A673 (cell line): Measurements from ENCODE around the gene CPXM1.

Source experiments
- EZH2 ChIP-seq: fragments of 200-600 bp; sonication (generic); IDR thresholded peaks from 2 replicates; pipeline ENCODE4 v1.6.1; 2017; ENCODE audit warnings: borderline replicate concordance, low read depth, mild to moderate bottlenecking, mixed read lengths, antibody characterized with exemption, low read length; ENCODE audit not compliant: poor library complexity, severe bottlenecking
- TF ChIP-seq, protein P1 (sequence below): fragments of 300-800, 200-600 bp; sonication (generic); conservative IDR thresholded peaks from 2 replicates; pipeline ENCODE4 v1.5.1; 2017; ENCODE audit warnings: low read depth, mild to moderate bottlenecking, antibody characterized with exemption, low read length, moderate library complexity, mixed read lengths

GRCh38 chr20:2747676-2748235 is 52.7 kb downstream of the CPXM1 start:
- TF ChIP-seq, protein P1, sequence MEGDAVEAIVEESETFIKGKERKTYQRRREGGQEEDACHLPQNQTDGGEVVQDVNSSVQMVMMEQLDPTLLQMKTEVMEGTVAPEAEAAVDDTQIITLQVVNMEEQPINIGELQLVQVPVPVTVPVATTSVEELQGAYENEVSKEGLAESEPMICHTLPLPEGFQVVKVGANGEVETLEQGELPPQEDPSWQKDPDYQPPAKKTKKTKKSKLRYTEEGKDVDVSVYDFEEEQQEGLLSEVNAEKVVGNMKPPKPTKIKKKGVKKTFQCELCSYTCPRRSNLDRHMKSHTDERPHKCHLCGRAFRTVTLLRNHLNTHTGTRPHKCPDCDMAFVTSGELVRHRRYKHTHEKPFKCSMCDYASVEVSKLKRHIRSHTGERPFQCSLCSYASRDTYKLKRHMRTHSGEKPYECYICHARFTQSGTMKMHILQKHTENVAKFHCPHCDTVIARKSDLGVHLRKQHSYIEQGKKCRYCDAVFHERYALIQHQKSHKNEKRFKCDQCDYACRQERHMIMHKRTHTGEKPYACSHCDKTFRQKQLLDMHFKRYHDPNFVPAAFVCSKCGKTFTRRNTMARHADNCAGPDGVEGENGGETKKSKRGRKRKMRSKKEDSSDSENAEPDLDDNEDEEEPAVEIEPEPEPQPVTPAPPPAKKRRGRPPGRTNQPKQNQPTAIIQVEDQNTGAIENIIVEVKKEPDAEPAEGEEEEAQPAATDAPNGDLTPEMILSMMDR, result no peak
- TF ChIP-seq EZH2, result no peak
